HK-2 (cell line): ENCODE results near the gene GUCA2A.

Experiments
- DNase-seq: peaks from one replicate; pipeline ENCODE4 v3.0.0-alpha.2; 2018; ENCODE audit not compliant: unreplicated experiment

The GUCA2A gene

DNA sequence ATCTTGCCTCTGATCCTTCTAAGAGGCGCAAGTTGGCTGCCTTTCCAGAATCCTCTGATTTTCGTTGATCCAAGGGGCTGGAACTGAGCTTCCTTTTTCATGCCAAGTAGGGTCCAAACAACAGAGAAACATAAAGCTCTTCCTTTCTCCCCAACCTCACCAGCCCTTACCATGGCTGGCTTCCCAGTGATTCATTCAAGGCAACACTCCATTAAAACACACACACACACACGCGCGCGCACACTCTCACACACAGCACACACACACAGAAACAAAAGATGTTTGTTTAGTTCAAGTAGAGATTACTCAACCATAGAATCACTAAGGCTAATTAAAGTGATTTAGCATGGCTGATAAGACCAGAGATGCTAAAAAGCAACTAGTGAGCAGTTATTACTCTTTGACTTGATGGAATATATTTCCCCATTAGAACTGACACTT lies 13.0 kb upstream of the GUCA2A start:
- peak; percentile 33 for DNase-seq

DNA sequence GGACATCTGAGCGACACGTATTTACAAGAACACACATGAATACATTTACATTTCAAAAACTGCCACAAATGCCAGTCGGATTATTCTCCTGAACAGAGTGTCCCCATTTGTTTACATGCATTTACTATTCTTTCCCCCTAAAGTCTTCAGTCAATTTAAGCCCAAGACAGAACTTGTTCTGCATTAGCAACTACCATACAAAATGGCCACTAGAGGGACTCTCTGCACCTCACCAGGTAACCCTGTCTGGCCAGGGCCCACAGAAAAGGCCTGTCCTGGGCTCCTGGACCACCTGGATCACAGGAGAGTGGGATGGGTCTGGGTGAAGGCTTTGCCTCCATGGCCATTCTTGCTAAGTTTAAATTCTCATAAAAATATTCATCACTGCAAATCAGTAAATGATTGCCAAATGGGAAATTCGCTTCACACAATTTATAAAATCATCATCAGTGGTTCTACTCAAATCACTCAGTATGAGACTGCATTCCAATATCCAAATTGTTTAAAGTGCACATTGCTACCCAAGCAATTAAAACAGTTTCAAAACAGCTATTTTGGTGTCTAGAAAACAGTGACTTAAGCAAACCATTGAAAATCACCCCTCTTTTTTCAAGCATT lies 12.5 kb upstream of the GUCA2A start:
- no peak for DNase-seq

DNA sequence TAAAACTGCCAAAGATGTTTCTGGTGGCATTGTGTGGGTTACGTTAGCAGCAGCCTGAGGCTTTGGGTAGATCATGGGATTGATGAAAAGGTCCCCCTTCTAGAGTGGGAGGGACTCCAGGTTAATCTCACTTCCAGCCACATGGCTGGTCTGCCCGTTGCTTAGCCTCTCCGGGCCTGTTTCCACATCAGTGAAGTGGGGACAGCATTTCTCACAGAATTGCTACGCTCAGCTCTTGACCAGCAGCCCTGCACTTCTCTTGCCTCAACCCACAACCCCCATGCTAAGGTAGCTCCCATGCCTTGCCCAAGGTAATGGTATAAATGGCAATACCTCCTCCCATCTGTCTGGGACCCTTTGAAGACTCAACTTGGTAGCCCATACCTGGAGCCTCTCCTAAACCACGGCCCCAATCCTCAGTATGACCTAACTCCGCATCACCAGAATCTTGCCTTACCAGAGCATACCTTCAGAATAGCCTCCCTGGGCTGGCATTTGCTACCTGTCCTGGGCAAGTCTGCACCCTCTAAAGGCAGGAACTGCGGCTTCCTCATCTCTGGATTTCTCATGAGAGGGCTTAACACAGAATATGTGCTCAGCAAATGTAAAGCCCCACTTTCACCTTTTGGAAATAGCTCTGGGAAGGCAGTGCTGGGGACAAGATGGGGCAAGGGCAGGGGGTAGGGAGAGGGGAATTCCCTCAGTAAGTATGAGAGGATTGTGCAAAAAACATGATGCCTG lies 10.9 kb upstream of the GUCA2A start:
- DNase-seq, result no peak

GRCh38 chr1:42173961-42174735 lies 9.6 kb upstream of the GUCA2A start:
- no peak for DNase-seq

- DNase-seq, result peak; percentile 62
Observed at GRCh38 chr1:42173155-42173933, 8.8 kb upstream of the GUCA2A start.

DNA sequence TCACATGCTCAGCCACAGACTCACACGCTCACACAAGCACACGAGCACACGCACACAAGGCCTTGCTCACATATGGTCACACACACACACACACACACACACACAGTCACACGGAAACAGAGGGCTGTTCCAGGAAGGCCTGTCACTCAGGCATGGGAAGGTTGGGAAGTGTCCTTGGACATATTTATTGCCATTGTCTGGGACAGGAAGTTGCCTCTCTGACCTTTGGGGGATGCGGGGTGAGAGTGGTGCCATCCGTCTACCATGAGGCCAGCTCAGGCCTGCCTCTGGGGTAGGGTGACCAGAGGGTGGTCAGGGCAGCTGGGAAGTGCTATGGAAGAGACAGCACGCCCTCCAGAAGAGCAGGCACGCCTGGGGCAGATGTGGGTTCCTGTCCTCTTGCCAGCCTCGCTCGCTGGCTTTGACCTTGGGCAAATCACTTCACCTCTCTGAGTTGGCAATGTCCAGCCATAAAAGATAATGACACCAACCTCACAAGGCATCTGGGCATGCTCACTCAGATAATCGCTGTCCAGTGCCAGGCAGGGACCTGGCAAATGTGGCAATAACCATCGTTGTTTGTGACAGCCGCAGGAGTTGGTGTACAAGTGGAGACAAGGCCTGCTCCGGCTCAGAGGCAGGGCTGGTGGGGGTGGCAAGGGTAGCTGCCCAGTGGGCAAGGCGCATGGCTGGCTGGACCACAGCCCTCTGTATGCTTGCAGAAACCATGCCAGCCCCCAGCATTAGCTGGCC lies 8.0 kb upstream of the GUCA2A start:
- no peak for DNase-seq

- DNase-seq, result no peak
Observed at GRCh38 chr1:42171679-42172266, 7.2 kb upstream of the GUCA2A start.

- no peak for DNase-seq
Observed at GRCh38 chr1:42170779-42171621, 6.5 kb upstream of the GUCA2A start.

- no peak for DNase-seq
Observed at GRCh38 chr1:42168763-42169162, 4.2 kb upstream of the GUCA2A start.

GRCh38 chr1:42168391-42168670 lies 3.8 kb upstream of the GUCA2A start:
- no peak for DNase-seq

DNA sequence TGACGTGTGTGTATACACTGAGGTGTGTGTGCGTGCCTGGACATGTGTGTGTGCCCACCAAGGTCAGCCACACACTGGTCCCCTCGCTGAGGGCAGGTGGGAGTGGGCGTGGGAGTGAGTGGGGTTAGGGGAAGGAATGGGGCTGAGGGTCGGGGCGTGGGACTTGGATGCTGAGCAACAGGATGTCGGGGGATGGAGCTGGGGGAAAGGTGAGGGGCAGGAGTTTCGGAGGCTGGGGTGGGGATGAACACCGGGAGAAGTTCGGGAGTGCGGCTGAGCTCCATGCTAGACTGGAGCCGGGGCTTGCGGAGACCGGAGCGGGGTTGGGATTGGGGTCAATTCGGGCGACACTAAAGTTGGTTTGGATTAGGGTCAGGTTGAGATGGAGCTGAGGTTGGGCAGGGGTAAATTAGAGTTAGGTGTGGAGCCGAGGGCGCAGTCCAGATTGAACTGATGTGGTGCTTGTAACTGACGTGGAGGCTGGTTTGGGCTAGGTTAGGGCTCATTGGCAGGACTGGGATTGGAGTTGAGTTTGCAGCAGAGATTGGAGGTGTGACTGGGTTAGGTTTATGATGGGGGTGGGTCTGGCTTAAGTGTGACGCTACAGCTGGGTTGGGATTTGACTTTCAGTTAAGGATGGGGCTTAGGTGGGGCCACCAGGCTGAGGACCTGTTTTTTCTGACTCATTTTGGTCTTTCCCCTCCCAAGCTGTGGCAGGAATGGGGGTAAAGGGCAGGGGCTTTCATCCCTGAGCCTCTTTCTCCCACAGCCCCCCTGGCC lies 3.3 kb upstream of the GUCA2A start:
- no peak for DNase-seq

DNA sequence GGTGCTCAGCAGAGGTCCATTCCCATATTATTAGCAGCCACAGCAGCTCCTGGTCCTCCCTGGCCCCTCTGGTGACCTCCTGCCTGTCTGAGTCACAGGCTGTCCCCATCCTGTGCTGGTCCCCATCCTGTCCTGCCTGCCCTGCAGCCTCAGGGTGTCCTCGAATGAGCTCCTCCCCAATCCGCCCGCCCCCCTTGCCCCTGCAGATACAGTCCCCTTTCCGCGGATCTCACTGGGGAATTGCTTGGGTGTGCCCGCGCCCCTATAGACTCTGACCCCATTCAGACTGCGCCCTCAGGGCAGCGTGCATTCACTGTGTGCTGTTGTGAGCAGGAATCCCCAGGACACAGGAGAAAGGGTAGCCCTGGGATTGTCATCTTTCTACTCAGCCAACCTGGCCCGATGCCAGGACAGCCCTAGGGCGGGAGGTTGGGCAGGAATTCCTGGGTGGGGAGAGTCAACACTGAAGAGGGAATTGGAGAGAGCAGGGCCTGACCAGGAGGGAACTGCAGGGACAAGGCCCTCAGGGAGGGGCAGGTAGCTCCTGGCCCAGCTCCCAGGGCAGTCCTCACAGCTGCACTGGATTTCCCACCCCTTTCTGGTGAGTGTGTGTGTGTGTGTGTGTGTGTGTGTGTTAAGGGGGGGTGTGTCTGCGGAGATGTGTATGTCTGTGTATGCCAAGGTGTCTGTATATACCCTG lies 1.1 kb upstream of the GUCA2A start:
- DNase-seq, result peak; percentile 83

DNA sequence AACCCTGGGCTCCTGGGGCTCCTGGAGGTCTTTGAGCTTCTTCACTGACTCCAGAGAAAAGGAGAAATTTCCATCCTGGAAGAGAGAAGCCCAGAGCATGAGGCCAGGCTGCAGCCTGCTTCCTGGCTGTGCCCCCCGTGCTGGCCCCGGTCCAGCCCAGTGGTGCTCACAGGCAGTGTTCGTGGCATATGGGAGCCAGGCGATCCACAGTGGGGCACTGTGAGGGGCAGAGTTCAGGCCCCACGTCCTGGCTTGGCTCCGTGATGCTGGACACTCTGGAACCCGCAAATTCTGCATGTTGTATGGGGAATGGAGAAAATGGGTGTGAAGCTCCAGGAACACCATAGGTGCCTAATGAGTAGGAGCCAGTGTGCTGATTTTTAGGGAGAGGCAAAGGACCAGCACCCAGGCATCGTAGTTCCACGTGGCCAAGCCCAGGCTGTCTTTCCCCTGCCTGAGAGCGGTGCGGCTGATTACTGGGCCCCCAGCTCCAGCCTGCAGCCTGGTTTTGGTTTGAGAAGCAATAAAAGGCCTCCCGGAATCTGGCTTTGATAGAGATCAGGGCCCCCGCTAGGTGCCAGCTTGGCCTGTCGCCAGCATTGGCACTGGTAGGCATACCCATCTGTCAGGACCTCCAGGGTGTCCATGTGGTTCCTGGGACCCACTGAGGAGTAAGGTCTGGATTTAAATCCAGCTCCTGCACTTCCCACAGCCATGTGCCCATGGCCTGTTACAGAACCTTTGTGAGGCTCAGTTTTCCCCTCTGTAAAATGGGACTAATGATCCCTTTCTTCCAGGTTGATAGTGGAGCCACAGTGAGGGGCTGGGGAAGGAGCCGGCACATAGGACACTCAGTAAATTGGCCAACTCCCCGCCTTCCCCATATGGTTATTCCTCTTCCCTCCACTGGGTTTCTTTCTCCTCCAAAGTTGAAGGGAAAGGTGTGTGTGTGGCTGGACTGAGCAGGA lies 725 bp downstream of the GUCA2A start:
- no peak for DNase-seq

GRCh38 chr1:42163114-42163513 lies 1.4 kb downstream of the GUCA2A start:
- no peak for DNase-seq

GRCh38 chr1:42162181-42162580 lies 2.4 kb downstream of the GUCA2A start:
- no peak for DNase-seq

- no peak for DNase-seq
Observed at GRCh38 chr1:42158189-42158588, 6.4 kb downstream of the GUCA2A start.

GRCh38 chr1:42157667-42158066 lies 6.9 kb downstream of the GUCA2A start:
- DNase-seq, result no peak

DNA sequence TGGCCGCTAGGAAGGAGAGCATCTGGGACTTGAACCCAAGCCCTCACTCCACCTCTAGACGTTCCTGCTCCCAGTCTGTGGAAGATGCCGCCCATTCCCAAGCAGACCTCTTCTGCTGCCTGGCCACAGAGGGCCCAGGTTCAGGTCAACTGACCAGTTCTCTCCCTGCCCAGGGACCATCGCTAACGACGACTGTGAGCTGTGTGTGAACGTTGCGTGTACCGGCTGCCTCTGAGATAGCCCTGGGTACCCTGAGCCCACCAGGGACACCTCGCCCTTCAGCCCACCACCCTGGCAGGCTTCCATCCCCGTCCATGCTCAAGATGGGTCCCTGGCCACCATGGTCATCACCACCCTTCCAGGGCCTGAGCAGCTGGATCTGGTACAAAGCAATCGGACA lies 9.2 kb downstream of the GUCA2A start:
- no peak for DNase-seq
